Epithelial cell of prostate (primary cell): ENCODE measurements around the gene TMCC2.
"Not testable (repeated sequence)": the region's sequence is repeated elsewhere in the genome, so short reads cannot be mapped to it uniquely, and the experiment has no call there.

Source experiments
- DNase-seq: peaks from one replicate; pipeline ENCODE4 v3.0.0-alpha.2; 2011; ENCODE audit warnings: low read depth, low spot score
- H3K27ac ChIP-seq: fragments of 450-650 bp; 2 replicates; pipeline ENCODE4 v1.5.1; 2017; ENCODE audit warnings: mild to moderate bottlenecking

Gene TMCC2

GRCh38 chr1:205227584-205228013 is at the start of gene TMCC2:
Gene TMCC2, plus strand, starts transcription at chr1:205227946. Its CDS starts 619 bp downstream, at chr1:205228565.
- H3K27ac ChIP-seq, result peak within 1 kb of the TSS; percentile 51
- DNase-seq, result peak; percentile 18

- no peak overlapping the region for H3K27ac ChIP-seq
- DNase-seq, result no peak
Observed at GRCh38 chr1:205179842-205180241, 47.9 kb upstream of the TMCC2 start.

- not testable (repeated sequence) for DNase-seq, H3K27ac ChIP-seq
Observed at GRCh38 chr1:205180331-205180730, 47.4 kb upstream of the TMCC2 start.

- no peak for DNase-seq
- no peak overlapping the region for H3K27ac ChIP-seq
Observed at GRCh38 chr1:205182930-205183329, 44.8 kb upstream of the TMCC2 start.

- no peak overlapping the region for H3K27ac ChIP-seq
- DNase-seq, result no peak
Observed at GRCh38 chr1:205183676-205184335, 43.9 kb upstream of the TMCC2 start.

GRCh38 chr1:205186191-205186590 is 41.6 kb upstream of the TMCC2 start:
- no peak overlapping the region for H3K27ac ChIP-seq
- DNase-seq, result no peak

GRCh38 chr1:205187420-205187819 is 40.3 kb upstream of the TMCC2 start:
- H3K27ac ChIP-seq, result no peak overlapping the region
- no peak for DNase-seq

GRCh38 chr1:205188098-205188497 is 39.6 kb upstream of the TMCC2 start:
- peak; percentile 33 for DNase-seq

GRCh38 chr1:205188596-205188995 is 39.1 kb upstream of the TMCC2 start:
- no peak overlapping the region for H3K27ac ChIP-seq
- no peak for DNase-seq

More at GRCh38 chr1:205188098-205188497, 39.6 kb upstream of the TMCC2 start:
- no peak overlapping the region for H3K27ac ChIP-seq

- no peak for DNase-seq
- H3K27ac ChIP-seq, result no peak overlapping the region
Observed at GRCh38 chr1:205189131-205189530, 38.6 kb upstream of the TMCC2 start.

- no peak for DNase-seq
- no peak overlapping the region for H3K27ac ChIP-seq
Observed at GRCh38 chr1:205190845-205191577, 36.7 kb upstream of the TMCC2 start.

- no peak for DNase-seq
- H3K27ac ChIP-seq, result no peak overlapping the region
Observed at GRCh38 chr1:205191622-205192021, 36.1 kb upstream of the TMCC2 start.

- H3K27ac ChIP-seq, result no peak overlapping the region
- no peak for DNase-seq
Observed at GRCh38 chr1:205192287-205192686, 35.5 kb upstream of the TMCC2 start.

- DNase-seq, result no peak
Observed at GRCh38 chr1:205199090-205199930, 28.4 kb upstream of the TMCC2 start.

GRCh38 chr1:205199931-205200299 is 27.8 kb upstream of the TMCC2 start:
- no peak overlapping the region for H3K27ac ChIP-seq
- DNase-seq, result no peak

More at GRCh38 chr1:205199090-205199930, 28.4 kb upstream of the TMCC2 start:
- no peak overlapping the region for H3K27ac ChIP-seq

GRCh38 chr1:205204552-205204951 is 23.2 kb upstream of the TMCC2 start:
- DNase-seq, result no peak
- H3K27ac ChIP-seq, result no peak overlapping the region

- no peak overlapping the region for H3K27ac ChIP-seq
- DNase-seq, result no peak
Observed at GRCh38 chr1:205205055-205205454, 22.7 kb upstream of the TMCC2 start.

- H3K27ac ChIP-seq, result no peak overlapping the region
- no peak for DNase-seq
Observed at GRCh38 chr1:205208811-205209210, 18.9 kb upstream of the TMCC2 start.

- DNase-seq, result no peak
- peak overlapping the region; percentile 71 for H3K27ac ChIP-seq
Observed at GRCh38 chr1:205210756-205211168, 17.0 kb upstream of the TMCC2 start.

- DNase-seq, result peak; percentile 75
- H3K27ac ChIP-seq, result peak within 1 kb of the TSS; percentile 71
Observed at GRCh38 chr1:205211169-205211838, 16.4 kb upstream of the TMCC2 start, which contains the start of gene DSTYK. Gene DSTYK, minus strand, starts transcription at chr1:205211702. Its CDS starts 167 bp downstream, at chr1:205211535.
